Measurements from ENCODE around the gene BTRC. TPM values are rescaled to one million over a fixed set of nuclear protein-coding genes. Genes with fewer than 3 reads are reported as not detected.

The BTRC gene
- total RNA-seq, 1 experiment from 2014 or later, result 22.4 TPM

DNA sequence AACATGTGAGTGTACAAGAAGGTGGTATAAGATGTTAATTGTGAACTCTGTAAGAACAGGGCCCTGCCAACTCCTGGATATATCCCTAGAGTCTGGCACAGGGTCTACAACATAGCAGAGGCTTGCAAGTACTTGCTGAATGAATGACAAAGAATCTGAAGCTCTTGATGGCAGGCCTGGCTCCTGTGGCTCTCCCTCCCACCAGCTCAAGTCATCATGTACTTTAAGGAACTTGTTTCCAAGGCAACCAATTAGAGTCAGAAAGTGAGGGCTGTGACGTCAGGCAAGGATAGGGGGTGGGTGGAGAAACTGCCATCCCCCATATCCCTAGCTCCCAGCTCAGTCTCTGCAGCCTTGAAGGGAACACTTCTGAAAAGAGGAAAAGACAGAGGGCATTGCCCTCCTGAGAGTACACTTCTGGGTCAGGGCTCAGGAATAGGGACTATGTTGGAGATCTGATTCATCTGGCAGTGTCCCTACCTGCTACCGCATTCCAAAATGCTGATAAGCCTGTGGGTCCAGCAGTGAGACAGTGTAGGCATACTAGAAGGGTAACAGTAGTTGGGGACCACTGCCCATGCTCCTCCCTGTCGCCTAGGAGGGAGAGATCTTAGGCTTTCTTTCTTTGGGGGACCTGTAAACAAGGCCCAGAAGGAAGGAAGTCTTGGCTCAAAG is 34.6 kb upstream of the BTRC start (continued):
- TF ChIP-seq ESRRA (CRISPR knock-in tag; IDR thresholded peaks at IDR 0.05; ENCODE audit: borderline replicate concordance) (no peak), RORB (CRISPR knock-in tag; IDR thresholded peaks at IDR 0.05) (no peak)

DNA sequence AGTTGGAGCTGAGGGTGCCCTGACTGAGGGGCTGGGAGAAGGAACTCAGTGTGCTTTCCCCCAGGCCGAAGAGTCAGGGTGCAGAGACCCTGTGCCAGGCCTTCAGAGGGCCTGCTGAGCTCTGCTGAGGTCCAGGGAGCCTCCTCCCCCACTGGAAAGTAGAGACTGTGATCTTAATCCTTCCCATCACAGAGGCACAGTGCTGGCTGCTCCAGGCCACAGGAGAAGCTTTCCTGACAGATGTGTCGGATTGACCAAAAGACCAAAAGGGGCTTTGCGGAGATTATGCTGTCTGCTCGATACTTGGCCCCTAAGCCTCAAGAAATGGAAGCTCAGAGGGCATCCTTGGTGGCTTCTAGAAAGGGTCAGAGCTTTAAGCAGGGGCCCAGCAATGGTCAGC is 32.9 kb upstream of the BTRC start:
- TF ChIP-seq, protein P1, sequence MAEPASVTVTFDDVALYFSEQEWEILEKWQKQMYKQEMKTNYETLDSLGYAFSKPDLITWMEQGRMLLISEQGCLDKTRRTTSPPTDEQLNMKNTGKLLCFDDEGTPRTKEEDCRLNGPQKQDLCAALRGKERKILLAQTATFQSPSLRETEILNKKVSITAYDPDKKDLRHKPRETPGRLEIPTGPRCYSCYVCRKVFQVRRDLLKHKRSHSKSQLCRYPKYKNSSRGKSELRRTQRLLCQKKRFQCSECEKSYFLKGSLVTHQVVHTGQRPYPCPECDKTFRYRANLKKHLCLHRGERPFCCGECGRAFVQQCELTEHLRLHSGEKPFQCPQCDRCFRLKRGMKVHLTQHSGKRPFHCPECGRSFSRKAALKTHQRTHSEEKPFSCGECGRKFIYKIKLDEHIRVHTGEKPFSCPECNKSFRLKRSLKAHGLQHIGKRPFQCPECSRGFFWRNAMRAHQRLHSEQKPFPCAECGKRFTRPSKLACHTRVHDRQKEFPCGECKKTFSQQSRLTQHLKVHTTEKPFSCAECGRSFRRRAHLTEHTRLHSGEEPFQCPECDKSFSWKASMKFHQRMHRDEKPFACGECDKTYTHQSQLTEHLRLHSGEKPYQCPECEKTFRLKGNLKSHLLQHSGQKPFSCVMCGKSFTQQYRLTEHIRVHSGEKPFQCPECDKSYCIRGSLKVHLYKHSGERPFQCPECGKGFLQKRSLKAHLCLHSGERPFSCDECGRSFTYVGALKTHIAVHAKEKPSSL (CRISPR knock-in tag; conservative IDR thresholded peaks at IDR 0.05), result no peak
- TF ChIP-seq SP1 (CRISPR knock-in tag; conservative IDR thresholded peaks at IDR 0.05) (no peak), NR2C2 (CRISPR knock-in tag; IDR thresholded peaks at IDR 0.05) (no peak), ATF1 (CRISPR knock-in tag; IDR thresholded peaks at IDR 0.05) (no peak), CBFB (CRISPR knock-in tag; IDR thresholded peaks at IDR 0.05; ENCODE audit: low read depth) (no peak), SMAD4 (CRISPR knock-in tag; IDR thresholded peaks at IDR 0.05) (no peak), CREM (CRISPR knock-in tag; IDR thresholded peaks at IDR 0.05) (no peak)
- TF ChIP-seq, protein P2, sequence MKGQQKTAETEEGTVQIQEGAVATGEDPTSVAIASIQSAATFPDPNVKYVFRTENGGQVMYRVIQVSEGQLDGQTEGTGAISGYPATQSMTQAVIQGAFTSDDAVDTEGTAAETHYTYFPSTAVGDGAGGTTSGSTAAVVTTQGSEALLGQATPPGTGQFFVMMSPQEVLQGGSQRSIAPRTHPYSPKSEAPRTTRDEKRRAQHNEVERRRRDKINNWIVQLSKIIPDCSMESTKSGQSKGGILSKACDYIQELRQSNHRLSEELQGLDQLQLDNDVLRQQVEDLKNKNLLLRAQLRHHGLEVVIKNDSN (CRISPR knock-in tag; IDR thresholded peaks at IDR 0.05), result no peak
- TF ChIP-seq, protein P3, sequence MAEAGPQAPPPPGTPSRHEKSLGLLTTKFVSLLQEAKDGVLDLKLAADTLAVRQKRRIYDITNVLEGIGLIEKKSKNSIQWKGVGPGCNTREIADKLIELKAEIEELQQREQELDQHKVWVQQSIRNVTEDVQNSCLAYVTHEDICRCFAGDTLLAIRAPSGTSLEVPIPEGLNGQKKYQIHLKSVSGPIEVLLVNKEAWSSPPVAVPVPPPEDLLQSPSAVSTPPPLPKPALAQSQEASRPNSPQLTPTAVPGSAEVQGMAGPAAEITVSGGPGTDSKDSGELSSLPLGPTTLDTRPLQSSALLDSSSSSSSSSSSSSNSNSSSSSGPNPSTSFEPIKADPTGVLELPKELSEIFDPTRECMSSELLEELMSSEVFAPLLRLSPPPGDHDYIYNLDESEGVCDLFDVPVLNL (CRISPR knock-in tag; IDR thresholded peaks at IDR 0.05; ENCODE audit: borderline replicate concordance, low read depth), result no peak
- TF ChIP-seq, protein P4, sequence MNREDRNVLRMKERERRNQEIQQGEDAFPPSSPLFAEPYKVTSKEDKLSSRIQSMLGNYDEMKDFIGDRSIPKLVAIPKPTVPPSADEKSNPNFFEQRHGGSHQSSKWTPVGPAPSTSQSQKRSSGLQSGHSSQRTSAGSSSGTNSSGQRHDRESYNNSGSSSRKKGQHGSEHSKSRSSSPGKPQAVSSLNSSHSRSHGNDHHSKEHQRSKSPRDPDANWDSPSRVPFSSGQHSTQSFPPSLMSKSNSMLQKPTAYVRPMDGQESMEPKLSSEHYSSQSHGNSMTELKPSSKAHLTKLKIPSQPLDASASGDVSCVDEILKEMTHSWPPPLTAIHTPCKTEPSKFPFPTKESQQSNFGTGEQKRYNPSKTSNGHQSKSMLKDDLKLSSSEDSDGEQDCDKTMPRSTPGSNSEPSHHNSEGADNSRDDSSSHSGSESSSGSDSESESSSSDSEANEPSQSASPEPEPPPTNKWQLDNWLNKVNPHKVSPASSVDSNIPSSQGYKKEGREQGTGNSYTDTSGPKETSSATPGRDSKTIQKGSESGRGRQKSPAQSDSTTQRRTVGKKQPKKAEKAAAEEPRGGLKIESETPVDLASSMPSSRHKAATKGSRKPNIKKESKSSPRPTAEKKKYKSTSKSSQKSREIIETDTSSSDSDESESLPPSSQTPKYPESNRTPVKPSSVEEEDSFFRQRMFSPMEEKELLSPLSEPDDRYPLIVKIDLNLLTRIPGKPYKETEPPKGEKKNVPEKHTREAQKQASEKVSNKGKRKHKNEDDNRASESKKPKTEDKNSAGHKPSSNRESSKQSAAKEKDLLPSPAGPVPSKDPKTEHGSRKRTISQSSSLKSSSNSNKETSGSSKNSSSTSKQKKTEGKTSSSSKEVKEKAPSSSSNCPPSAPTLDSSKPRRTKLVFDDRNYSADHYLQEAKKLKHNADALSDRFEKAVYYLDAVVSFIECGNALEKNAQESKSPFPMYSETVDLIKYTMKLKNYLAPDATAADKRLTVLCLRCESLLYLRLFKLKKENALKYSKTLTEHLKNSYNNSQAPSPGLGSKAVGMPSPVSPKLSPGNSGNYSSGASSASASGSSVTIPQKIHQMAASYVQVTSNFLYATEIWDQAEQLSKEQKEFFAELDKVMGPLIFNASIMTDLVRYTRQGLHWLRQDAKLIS (CRISPR knock-in tag; IDR thresholded peaks at IDR 0.05; ENCODE audit: borderline replicate concordance), result no peak
- TF ChIP-seq, protein P5, sequence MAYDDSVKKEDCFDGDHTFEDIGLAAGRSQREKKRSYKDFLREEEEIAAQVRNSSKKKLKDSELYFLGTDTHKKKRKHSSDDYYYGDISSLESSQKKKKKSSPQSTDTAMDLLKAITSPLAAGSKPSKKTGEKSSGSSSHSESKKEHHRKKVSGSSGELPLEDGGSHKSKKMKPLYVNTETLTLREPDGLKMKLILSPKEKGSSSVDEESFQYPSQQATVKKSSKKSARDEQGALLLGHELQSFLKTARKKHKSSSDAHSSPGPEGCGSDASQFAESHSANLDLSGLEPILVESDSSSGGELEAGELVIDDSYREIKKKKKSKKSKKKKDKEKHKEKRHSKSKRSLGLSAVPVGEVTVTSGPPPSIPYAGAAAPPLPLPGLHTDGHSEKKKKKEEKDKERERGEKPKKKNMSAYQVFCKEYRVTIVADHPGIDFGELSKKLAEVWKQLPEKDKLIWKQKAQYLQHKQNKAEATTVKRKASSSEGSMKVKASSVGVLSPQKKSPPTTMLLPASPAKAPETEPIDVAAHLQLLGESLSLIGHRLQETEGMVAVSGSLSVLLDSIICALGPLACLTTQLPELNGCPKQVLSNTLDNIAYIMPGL (CRISPR knock-in tag; IDR thresholded peaks at IDR 0.05), result no peak
- no peak for ATAC-seq

More for the DNA sequence above, 32.9 kb upstream of the BTRC start:
- POLR2A ChIA-PET, result no interaction called here
- H3K36me3 Mint-ChIP-seq, result no peaks in the 10 kb centered on the region
- H3K4me3 Mint-ChIP-seq, result no peak overlapping the region
- peaks cover 3% of the 10 kb centered on the region; the same call in 1 of the 2 replicates for H3K27me3 Mint-ChIP-seq (ENCODE audit: low read depth)
- CTCF ChIA-PET, result interaction anchor here (0.7 to 1.4 kb wide), 9 partner anchors 10 to 146 kb away, joined by 3 to 8 read pairs (median 3); no protein-coding TSS in a partner anchor
- peaks cover 4% of the 10 kb centered on the region; the same call in 1 of the 2 replicates for H3K9me3 Mint-ChIP-seq
- no peak overlapping the region for H3K27ac Mint-ChIP-seq
- peaks cover 21% of the 10 kb centered on the region for H3K4me1 Mint-ChIP-seq
- no peak for DNase-seq (ENCODE audit: low spot score)
